ENCODE data around the gene TRIM38.
"Not testable (repeated sequence)": the region's sequence is repeated elsewhere in the genome, so short reads cannot be mapped to it uniquely, and the experiment has no call there.

TRIM38 gene

DNA sequence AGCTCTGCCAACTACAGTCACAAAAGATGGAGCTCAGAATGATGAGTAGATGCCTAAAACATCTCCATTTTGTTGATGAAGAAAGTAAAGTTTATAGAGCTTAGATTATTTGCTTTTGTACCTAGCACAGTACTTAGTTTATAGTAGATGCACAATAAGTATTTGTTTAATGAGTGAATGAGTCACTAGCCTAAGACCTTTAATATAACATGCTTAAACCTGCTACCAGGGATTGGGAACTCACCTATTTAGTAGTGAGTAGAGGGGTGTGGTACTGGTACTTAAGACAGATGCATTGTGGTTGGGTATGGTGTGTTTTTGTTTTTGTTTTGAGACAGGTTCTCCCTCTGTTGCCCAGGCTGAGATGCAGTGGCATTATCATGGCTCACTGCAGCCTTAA lies 35.8 kb downstream of the TRIM38 start:
- H2BK15ac ChIP-seq (ENCODE audit: low read depth, poor library complexity, severe bottlenecking), result no peak overlapping the region

DNA sequence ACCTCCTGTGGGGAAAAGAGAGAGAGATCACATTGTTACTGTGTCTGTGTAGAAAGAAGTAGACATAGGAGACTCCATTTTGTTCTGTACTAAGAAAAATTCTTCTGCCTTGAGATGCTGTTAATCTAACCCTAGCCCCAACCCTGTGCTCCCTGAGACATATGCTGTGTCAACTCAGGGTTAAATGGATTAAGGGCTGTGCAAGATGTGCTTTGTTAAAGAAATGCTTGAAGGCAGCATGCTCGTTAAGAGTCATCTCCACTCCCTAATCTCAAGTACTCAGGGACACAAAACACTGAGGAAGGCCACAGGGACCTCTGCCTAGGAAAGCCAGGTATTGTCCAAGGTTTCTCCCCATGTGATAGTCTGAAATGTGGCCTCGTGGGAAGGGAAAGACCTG lies 36.6 kb downstream of the TRIM38 start:
- not testable (repeated sequence) for H3K4me2 ChIP-seq (ENCODE audit: low read length, poor library complexity, severe bottlenecking); H2BK12ac ChIP-seq (ENCODE audit: low read length in 2 of 2); H2AFZ ChIP-seq (ENCODE audit: low read depth, low read length); H3K9ac ChIP-seq (ENCODE audit: low read length); H3K9me3 ChIP-seq (ENCODE audit: control insufficient read depth, low read length); H3K23ac ChIP-seq (ENCODE audit: low read length in 2 of 2); H3K79me1 ChIP-seq (replicated peaks; ENCODE audit: low read length, poor library complexity, severe bottlenecking); H3K27ac ChIP-seq (ENCODE audit: low read length, poor library complexity, severe bottlenecking); H3K14ac ChIP-seq (ENCODE audit: low read length in 2 of 2); H4K91ac ChIP-seq (ENCODE audit: low read length); H2BK120ac ChIP-seq (ENCODE audit: low read depth, low read length); DNase-seq; H3K4me1 ChIP-seq (ENCODE audit: control insufficient read depth, insufficient read depth, low read depth, low read length); H3K18ac ChIP-seq (ENCODE audit: low read depth in 1 of 2, low read length in 2 of 2); H2BK5ac ChIP-seq (ENCODE audit: low read depth, low read length, poor library complexity, severe bottlenecking); H2BK15ac ChIP-seq (ENCODE audit: low read depth, poor library complexity, severe bottlenecking); H3K27me3 ChIP-seq (ENCODE audit: control insufficient read depth in 1 of 2, insufficient read depth in 1 of 2, low read length in 2 of 2); H3K4me3 ChIP-seq (ENCODE audit: insufficient read depth in 1 of 2, low read depth in 1 of 2, low read length in 2 of 2); H2AK5ac ChIP-seq (ENCODE audit: low read length, severe bottlenecking); H3K4ac ChIP-seq (ENCODE audit: low read depth in 1 of 2, low read length in 2 of 2); H4K8ac ChIP-seq (ENCODE audit: low read length)
- 9% methylated on average over 1 of the region's 2 CpGs for WGBS
- peaks cover 13 to 26% of the 10 kb centered on the region in 2 experiments for H3K36me3 ChIP-seq (ENCODE audit: control insufficient read depth in 1 of 2, insufficient read depth in 2 of 2, low read depth in 1 of 2, low read length in 2 of 2)

More for the DNA sequence above, 35.8 kb downstream of the TRIM38 start:
- peaks cover 1% of the 10 kb centered on the region for H3K4me1 ChIP-seq (ENCODE audit: control insufficient read depth, insufficient read depth, low read depth, low read length)
- H3K14ac ChIP-seq (ENCODE audit: low read length in 2 of 2), result no peak overlapping the region
- H2AK5ac ChIP-seq (ENCODE audit: low read length, severe bottlenecking), result no peak overlapping the region
- H4K91ac ChIP-seq (ENCODE audit: low read length), result no peak overlapping the region
- no peak for DNase-seq
- H3K79me1 ChIP-seq (replicated peaks; ENCODE audit: low read length, poor library complexity, severe bottlenecking), result peaks cover 2% of the 10 kb centered on the region
- H3K27me3 ChIP-seq (ENCODE audit: control insufficient read depth in 1 of 2, insufficient read depth in 1 of 2, low read length in 2 of 2), result no peaks in the 10 kb centered on the region
- no peak overlapping the region for H4K8ac ChIP-seq (ENCODE audit: low read length)
- H3K27ac ChIP-seq (ENCODE audit: low read length, poor library complexity, severe bottlenecking), result no peak overlapping the region
- H3K4me2 ChIP-seq (ENCODE audit: low read length, poor library complexity, severe bottlenecking), result no peak overlapping the region
- no peak overlapping the region for H2BK5ac ChIP-seq (ENCODE audit: low read depth, low read length, poor library complexity, severe bottlenecking)
- H3K9ac ChIP-seq (ENCODE audit: low read length), result no peak overlapping the region
- no peak overlapping the region for H3K23ac ChIP-seq (ENCODE audit: low read length in 2 of 2)
- no peaks in the 10 kb centered on the region for H3K9me3 ChIP-seq (ENCODE audit: control insufficient read depth, low read length)
- no peak overlapping the region for H3K4me3 ChIP-seq (ENCODE audit: insufficient read depth in 1 of 2, low read depth in 1 of 2, low read length in 2 of 2)
- H3K36me3 ChIP-seq (ENCODE audit: control insufficient read depth in 1 of 2, insufficient read depth in 2 of 2, low read depth in 1 of 2, low read length in 2 of 2), result peaks cover 13 to 24% of the 10 kb centered on the region in 2 experiments
- H3K4ac ChIP-seq (ENCODE audit: low read depth in 1 of 2, low read length in 2 of 2), result no peak overlapping the region
- H2AFZ ChIP-seq (ENCODE audit: low read depth, low read length), result no peak overlapping the region
- H3K18ac ChIP-seq (ENCODE audit: low read depth in 1 of 2, low read length in 2 of 2), result no peak overlapping the region
- H2BK12ac ChIP-seq (ENCODE audit: low read length in 2 of 2), result no peak overlapping the region
- H2BK120ac ChIP-seq (ENCODE audit: low read depth, low read length), result no peak overlapping the region

DNA sequence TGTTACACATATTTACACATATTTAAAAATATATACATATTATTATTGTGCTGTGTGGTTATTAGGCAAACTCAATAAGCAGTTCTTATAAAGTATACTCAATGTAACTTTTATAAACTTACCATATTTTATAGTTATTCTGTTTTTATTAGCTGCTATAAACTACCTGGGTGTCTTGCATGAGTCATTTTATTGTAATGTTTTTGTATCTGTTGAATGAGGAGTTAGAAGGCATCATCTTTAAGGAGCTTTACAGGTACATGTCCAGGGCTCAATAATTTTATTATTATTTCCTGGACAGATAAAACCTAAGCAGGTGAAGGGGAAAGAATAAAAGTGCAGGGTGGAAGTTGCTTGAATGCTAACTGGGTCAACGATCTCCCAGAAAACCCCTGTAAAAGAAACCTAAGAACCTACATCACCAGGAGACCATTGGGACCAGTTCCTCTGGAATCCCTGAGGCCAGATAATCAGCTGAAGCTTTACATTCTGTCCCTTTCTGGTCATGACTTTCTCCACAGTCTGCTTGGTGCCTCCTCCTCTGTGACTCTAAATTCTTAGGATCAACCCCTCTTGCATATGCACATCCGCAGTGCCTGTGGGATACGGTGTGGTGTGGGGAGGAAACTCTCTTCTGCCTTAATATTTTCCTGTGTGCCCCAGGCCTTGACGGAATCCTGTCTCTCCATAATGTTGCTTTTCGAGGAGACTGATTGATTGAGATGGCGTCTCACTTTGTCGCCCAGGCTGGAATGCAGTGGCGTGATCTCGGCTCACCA lies 38.0 kb downstream of the TRIM38 start:
- no peak overlapping the region for H3K14ac ChIP-seq (ENCODE audit: low read length in 2 of 2)
- H2AK5ac ChIP-seq (ENCODE audit: low read length, severe bottlenecking), result no peak overlapping the region
- H2BK120ac ChIP-seq (ENCODE audit: low read depth, low read length), result no peak overlapping the region
- no peak overlapping the region for H3K4me3 ChIP-seq (ENCODE audit: insufficient read depth in 1 of 2, low read depth in 1 of 2, low read length in 2 of 2)
- H3K27me3 ChIP-seq (ENCODE audit: control insufficient read depth in 1 of 2, insufficient read depth in 1 of 2, low read length in 2 of 2), result no peaks in the 10 kb centered on the region
- no peak for DNase-seq
- no peak overlapping the region for H3K18ac ChIP-seq (ENCODE audit: low read depth in 1 of 2, low read length in 2 of 2)
- no peaks in the 10 kb centered on the region for H3K9me3 ChIP-seq (ENCODE audit: control insufficient read depth, low read length)
- peaks cover 2% of the 10 kb centered on the region for H3K79me1 ChIP-seq (replicated peaks; ENCODE audit: low read length, poor library complexity, severe bottlenecking)
- H2AFZ ChIP-seq (ENCODE audit: low read depth, low read length), result no peak overlapping the region
- peaks cover 13 to 26% of the 10 kb centered on the region in 2 experiments for H3K36me3 ChIP-seq (ENCODE audit: control insufficient read depth in 1 of 2, insufficient read depth in 2 of 2, low read depth in 1 of 2, low read length in 2 of 2)
- no peak overlapping the region for H2BK5ac ChIP-seq (ENCODE audit: low read depth, low read length, poor library complexity, severe bottlenecking)
- H3K9ac ChIP-seq (ENCODE audit: low read length), result no peak overlapping the region
- no peak overlapping the region for H3K23ac ChIP-seq (ENCODE audit: low read length in 2 of 2)
- no peak overlapping the region for H4K91ac ChIP-seq (ENCODE audit: low read length)
- H3K27ac ChIP-seq (ENCODE audit: low read length, poor library complexity, severe bottlenecking), result no peak overlapping the region
- H3K4me1 ChIP-seq (ENCODE audit: control insufficient read depth, insufficient read depth, low read depth, low read length), result no peaks in the 10 kb centered on the region
- no peak overlapping the region for H2BK15ac ChIP-seq (ENCODE audit: low read depth, poor library complexity, severe bottlenecking)
- 96% methylated on average over 9 of the region's 9 CpGs for WGBS
- no peak overlapping the region for H3K4ac ChIP-seq (ENCODE audit: low read depth in 1 of 2, low read length in 2 of 2)
- no peak overlapping the region for H3K4me2 ChIP-seq (ENCODE audit: low read length, poor library complexity, severe bottlenecking)
- H2BK12ac ChIP-seq (ENCODE audit: low read length in 2 of 2), result no peak overlapping the region
- H4K8ac ChIP-seq (ENCODE audit: low read length), result no peak overlapping the region

DNA sequence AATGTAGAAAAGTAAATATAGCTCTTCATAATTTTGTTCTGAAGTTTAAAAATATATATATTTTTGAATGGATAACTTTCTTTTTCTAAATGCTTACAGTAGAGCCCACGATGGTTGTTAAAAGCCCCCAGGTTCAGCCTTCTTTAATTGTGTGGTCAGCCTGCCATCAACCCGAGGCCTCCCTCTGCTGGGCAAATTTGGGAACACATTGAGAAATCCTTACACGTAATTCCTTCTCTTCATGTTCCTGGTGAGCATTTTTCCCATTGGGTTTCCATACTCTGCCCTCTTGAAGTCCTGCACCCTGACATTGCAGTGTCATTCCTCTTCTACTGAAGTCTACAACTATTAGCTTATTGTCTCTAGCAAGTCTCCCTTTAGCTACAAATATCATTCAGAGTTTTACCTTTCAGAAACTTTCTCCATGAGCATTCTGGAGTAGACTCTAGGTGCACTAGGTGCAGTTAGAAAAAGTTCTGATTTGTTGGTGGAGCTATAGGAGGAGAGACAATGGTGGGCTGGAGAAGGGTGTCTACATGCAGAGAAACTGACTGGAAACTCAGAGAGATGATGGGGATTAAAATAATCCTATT lies 40.6 kb downstream of the TRIM38 start:
- Histone ChIP-seq H3K9ac (ENCODE audit: low read length) (no peak overlapping the region), H4K8ac (ENCODE audit: low read length) (no peak overlapping the region), H3K79me1 (replicated peaks; ENCODE audit: low read length, poor library complexity, severe bottlenecking) (peaks cover 2% of the 10 kb centered on the region), H3K14ac (ENCODE audit: low read length in 2 of 2) (no peak overlapping the region), H3K4me2 (ENCODE audit: low read length, poor library complexity, severe bottlenecking) (no peak overlapping the region), H2AK5ac (ENCODE audit: low read length, severe bottlenecking) (no peak overlapping the region), H2BK5ac (ENCODE audit: low read depth, low read length, poor library complexity, severe bottlenecking) (no peak overlapping the region), H3K23ac (ENCODE audit: low read length in 2 of 2) (no peak overlapping the region), H4K91ac (ENCODE audit: low read length) (no peak overlapping the region), H2BK15ac (ENCODE audit: low read depth, poor library complexity, severe bottlenecking) (no peak overlapping the region), H3K9me3 (ENCODE audit: control insufficient read depth, low read length) (no peaks in the 10 kb centered on the region), H3K4me3 (ENCODE audit: insufficient read depth in 1 of 2, low read depth in 1 of 2, low read length in 2 of 2) (no peak overlapping the region), H3K36me3 (ENCODE audit: control insufficient read depth in 1 of 2, insufficient read depth in 2 of 2, low read depth in 1 of 2, low read length in 2 of 2) (peaks cover 10 to 21% of the 10 kb centered on the region in 2 experiments), H3K18ac (ENCODE audit: low read depth in 1 of 2, low read length in 2 of 2) (no peak overlapping the region), H2AFZ (ENCODE audit: low read depth, low read length) (no peak overlapping the region), H2BK12ac (ENCODE audit: low read length in 2 of 2) (no peak overlapping the region), H2BK120ac (ENCODE audit: low read depth, low read length) (no peak overlapping the region), H3K4ac (ENCODE audit: low read depth in 1 of 2, low read length in 2 of 2) (no peak overlapping the region), H3K27ac (ENCODE audit: low read length, poor library complexity, severe bottlenecking) (no peak overlapping the region), H3K27me3 (ENCODE audit: control insufficient read depth in 1 of 2, insufficient read depth in 1 of 2, low read length in 2 of 2) (no peaks in the 10 kb centered on the region), H3K4me1 (ENCODE audit: control insufficient read depth, insufficient read depth, low read depth, low read length) (no peaks in the 10 kb centered on the region)
- under 1% methylated on average over 3 of the region's 3 CpGs for WGBS
- DNase-seq, result peak; percentile 71

Measured in mesenchymal stem cell (in vitro differentiated cells and primary cell).